MM.1S (cell line): ENCODE data around the gene KRT79.

ENCODE experiments used
- DNase-seq: peaks from one replicate; pipeline ENCODE4 v3.0.0-alpha.2; 2015
- H2AFZ ChIP-seq: fragments of 300-600 bp; sonication (generic); 2 replicates; pipeline ENCODE4 v1.6.0; 2016; ENCODE audit warnings: antibody characterized with exemption, low read length
- H3F3A ChIP-seq: fragments of 300-600 bp; sonication (generic); 2 replicates; pipeline ENCODE4 v1.6.1; 2016; ENCODE audit warnings: mild to moderate bottlenecking, antibody characterized with exemption, low read length, moderate library complexity, mixed read lengths; ENCODE audit not compliant: insufficient read depth
- H3K27ac ChIP-seq: fragments of 300-600 bp; sonication (generic); 2 replicates; pipeline ENCODE4 v1.5.1; 2016; ENCODE audit warnings: mild to moderate bottlenecking, low read length
- H3K27me3 ChIP-seq: fragments of 300-600 bp; sonication (generic); replicated peaks from 2 replicates; pipeline ENCODE4 v1.6.0; 2016; ENCODE audit warnings: low read length; ENCODE audit not compliant: insufficient read depth
- H3K36me3 ChIP-seq: fragments of 300-600 bp; sonication (generic); replicated peaks from 2 replicates; pipeline ENCODE4 v1.6.1; 2016; ENCODE audit warnings: mild to moderate bottlenecking, low read length, mixed read lengths; ENCODE audit not compliant: insufficient read depth
- H3K4me1 ChIP-seq: fragments of 300-600 bp; sonication (generic); 2 replicates; pipeline ENCODE4 v1.6.1; 2016; ENCODE audit warnings: low read length, mixed read lengths
- H3K4me2 ChIP-seq: fragments of 300-600 bp; sonication (generic); 2 replicates; pipeline ENCODE4 v1.6.0; 2016; ENCODE audit warnings: low read depth, low read length
- H3K4me3 ChIP-seq: fragments of 300-600 bp; sonication (generic); 2 replicates; pipeline ENCODE4 v1.5.1; 2016; ENCODE audit warnings: low read length, mixed read lengths
- H3K79me2 ChIP-seq: fragments of 300-600 bp; sonication (generic); 2 replicates; pipeline ENCODE4 v1.6.1; 2016; ENCODE audit warnings: mixed run types, low read length, mixed read lengths
- H3K9ac ChIP-seq: fragments of 300-600 bp; sonication (generic); 2 replicates; pipeline ENCODE4 v1.6.1; 2016; ENCODE audit warnings: low read length, mixed read lengths
- H3K9me2 ChIP-seq: fragments of 300-600 bp; sonication (generic); replicated peaks from 2 replicates; pipeline ENCODE4 v1.6.1; 2016; ENCODE audit warnings: mild to moderate bottlenecking, low read length, mixed read lengths; ENCODE audit not compliant: insufficient read depth
- H3K9me3 ChIP-seq: fragments of 300-600 bp; sonication (generic); replicated peaks from 2 replicates; pipeline ENCODE4 v1.6.1; 2016; ENCODE audit warnings: mild to moderate bottlenecking, low read length, mixed read lengths; ENCODE audit not compliant: insufficient read depth
- H4K20me1 ChIP-seq: fragments of 300-600 bp; sonication (generic); 2 replicates; pipeline ENCODE4 v1.6.1; 2016; ENCODE audit warnings: mild to moderate bottlenecking, low read length, moderate library complexity, mixed read lengths; ENCODE audit not compliant: insufficient read depth
- EZH2 ChIP-seq: fragments of 300-600 bp; sonication (generic); optimal IDR thresholded peaks from 2 replicates; pipeline ENCODE3; 2017; ENCODE audit warnings: low read depth, mild to moderate bottlenecking, antibody characterized with exemption, low read length, mixed read lengths
- EZH2phosphoT487 ChIP-seq: fragments of 300-600 bp; sonication (generic); IDR thresholded peaks from 2 replicates; pipeline ENCODE4 v1.6.1; 2018; ENCODE audit warnings: antibody characterized with exemption, low read length
- TF ChIP-seq, protein P1 (sequence below): fragments of 300-600 bp; sonication (generic); IDR thresholded peaks from 2 replicates; pipeline ENCODE4 v1.5.1; 2016; ENCODE audit warnings: antibody characterized with exemption, low read length, mixed read lengths

Gene KRT79

DNA sequence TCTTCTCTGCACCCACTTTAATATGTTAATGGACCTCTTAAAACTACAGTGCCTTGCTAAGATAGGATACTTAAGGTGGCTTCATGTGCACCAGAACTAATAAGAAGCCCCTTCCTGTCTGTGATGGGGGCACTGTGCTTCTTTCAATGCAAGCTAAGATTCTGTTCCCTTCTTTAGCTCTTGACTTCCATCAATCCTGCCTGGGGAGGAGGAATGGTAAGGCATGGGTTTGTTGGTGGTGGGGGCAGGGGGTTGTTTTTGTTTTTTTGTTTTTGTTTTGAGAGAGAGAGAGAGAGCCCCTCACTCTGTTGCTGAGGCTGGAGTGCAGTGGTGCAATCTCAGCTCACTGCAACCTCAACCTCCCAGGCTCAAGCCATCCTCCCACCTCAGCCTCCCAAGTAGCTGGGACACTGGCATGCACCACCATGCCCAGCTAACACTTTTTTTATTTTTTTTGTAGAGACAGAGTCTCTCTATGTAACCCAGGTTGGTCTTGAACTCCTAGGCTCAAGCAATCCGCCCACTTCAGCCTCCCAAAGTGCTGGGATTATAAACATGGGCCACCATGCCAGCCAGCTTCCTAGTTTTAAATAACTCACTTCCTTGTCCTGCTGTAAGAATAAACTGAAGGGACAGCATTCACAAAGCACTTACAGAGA, 33.7 kb downstream of the KRT79 start:
- Histone ChIP-seq H3K4me3 (no peak overlapping the region), H3K4me2 (no peak overlapping the region), H4K20me1 (no peaks in the 10 kb centered on the region), H3K9me2 (no peaks in the 10 kb centered on the region), H3K79me2 (no peaks in the 10 kb centered on the region), H3F3A (no peaks in the 10 kb centered on the region), H3K27me3 (peaks cover 52% of the 10 kb centered on the region), H3K9ac (no peak overlapping the region), H3K9me3 (no peaks in the 10 kb centered on the region), H3K36me3 (no peaks in the 10 kb centered on the region), H2AFZ (no peak overlapping the region), H3K27ac (no peak overlapping the region), H3K4me1 (no peaks in the 10 kb centered on the region)
- TF ChIP-seq EZH2phosphoT487: no peak
- no peak for TF ChIP-seq EZH2
- TF ChIP-seq, protein P1, sequence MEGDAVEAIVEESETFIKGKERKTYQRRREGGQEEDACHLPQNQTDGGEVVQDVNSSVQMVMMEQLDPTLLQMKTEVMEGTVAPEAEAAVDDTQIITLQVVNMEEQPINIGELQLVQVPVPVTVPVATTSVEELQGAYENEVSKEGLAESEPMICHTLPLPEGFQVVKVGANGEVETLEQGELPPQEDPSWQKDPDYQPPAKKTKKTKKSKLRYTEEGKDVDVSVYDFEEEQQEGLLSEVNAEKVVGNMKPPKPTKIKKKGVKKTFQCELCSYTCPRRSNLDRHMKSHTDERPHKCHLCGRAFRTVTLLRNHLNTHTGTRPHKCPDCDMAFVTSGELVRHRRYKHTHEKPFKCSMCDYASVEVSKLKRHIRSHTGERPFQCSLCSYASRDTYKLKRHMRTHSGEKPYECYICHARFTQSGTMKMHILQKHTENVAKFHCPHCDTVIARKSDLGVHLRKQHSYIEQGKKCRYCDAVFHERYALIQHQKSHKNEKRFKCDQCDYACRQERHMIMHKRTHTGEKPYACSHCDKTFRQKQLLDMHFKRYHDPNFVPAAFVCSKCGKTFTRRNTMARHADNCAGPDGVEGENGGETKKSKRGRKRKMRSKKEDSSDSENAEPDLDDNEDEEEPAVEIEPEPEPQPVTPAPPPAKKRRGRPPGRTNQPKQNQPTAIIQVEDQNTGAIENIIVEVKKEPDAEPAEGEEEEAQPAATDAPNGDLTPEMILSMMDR: no peak
- no peak for DNase-seq

DNA sequence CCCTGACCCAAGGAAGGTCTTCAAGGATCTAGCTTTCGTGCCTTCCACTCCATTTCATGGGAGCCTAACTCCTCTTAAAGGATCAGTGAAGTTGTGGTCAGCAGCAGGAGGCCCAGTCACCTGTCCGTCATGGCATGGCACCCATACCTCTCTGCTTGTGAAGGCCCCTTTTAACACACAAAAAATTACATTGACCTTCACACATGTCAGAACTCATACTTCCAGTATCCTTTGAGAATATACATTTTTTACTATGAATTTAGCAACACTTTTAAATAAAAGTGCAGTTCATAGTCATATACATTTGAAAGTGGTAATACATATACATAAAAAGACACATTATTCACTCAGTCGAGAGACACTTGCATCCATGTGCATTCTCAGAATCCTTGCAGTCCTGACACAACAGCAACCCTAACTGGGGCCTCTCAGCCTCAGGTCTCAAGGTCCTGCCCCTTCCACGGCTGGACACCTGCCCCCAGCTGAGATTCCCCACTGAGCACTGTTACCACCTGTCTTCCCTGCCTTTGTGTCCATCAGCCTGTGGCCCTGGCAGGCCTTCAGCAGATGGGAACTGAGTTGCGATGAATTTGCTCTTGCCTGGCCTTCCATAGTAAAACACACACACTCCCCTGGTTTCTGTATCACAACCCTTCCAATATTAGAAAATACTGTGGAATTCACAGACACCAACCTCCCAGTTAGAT, 34.5 kb downstream of the KRT79 start:
- TF ChIP-seq, protein P1: no peak
- TF ChIP-seq EZH2phosphoT487 (no peak), EZH2 (no peak)
- Histone ChIP-seq H3K4me2 (no peak overlapping the region), H3K79me2 (no peaks in the 10 kb centered on the region), H4K20me1 (no peaks in the 10 kb centered on the region), H3K9ac (no peak overlapping the region), H3F3A (no peaks in the 10 kb centered on the region), H2AFZ (no peak overlapping the region), H3K4me3 (no peak overlapping the region), H3K9me3 (no peaks in the 10 kb centered on the region), H3K4me1 (no peaks in the 10 kb centered on the region), H3K27me3 (peaks cover 55% of the 10 kb centered on the region), H3K36me3 (no peaks in the 10 kb centered on the region), H3K9me2 (no peaks in the 10 kb centered on the region), H3K27ac (no peak overlapping the region)
- no peak for DNase-seq

DNA sequence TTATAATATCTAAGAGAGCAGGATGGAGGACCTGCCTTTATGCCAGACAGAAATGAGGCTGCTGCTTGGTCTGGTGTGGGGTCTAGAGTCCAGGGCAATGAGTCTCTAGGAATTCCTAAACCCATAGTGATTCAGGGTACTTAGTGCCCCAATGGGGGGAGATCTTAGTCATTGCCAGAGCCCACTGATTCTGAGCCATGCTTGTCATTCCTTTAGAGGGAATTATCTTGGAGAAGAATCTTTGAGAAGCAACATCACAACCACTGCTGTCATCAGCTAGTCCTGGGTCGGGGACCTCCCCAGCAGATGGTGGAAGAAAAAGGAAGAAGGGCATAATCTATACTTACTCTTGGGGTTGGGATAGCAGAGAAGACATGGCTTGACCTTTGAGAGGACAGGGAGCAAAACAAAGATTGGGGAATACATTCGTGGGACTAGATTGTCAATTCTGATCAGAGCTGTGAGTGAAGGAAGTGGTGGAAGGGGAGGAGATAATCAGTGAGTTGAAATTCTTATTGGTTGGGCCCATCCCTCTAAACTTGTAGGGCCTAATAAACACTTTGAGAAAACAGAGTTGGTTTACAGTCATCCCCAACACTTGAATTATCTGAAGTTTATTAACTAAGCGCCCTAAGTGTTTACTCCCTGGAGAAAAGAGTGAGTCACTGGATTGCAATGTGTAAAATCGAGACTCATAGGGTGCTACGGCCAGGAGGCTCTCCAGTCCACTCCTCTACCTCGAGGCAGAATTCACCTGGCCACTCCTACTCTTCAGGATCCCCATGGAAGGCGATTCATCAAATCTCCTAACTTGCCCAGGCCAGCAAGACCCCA, 35.2 kb downstream of the KRT79 start:
- Histone ChIP-seq H3K9me2 (no peaks in the 10 kb centered on the region), H3K9ac (no peak overlapping the region), H3K4me2 (no peak overlapping the region), H4K20me1 (no peaks in the 10 kb centered on the region), H3K4me1 (no peaks in the 10 kb centered on the region), H3K79me2 (no peaks in the 10 kb centered on the region), H3K27ac (no peak overlapping the region), H3K4me3 (no peak overlapping the region), H3K9me3 (no peaks in the 10 kb centered on the region), H3K27me3 (peaks cover 60% of the 10 kb centered on the region), H3K36me3 (no peaks in the 10 kb centered on the region), H3F3A (no peaks in the 10 kb centered on the region), H2AFZ (no peak overlapping the region)
- TF ChIP-seq EZH2phosphoT487 (no peak), EZH2 (no peak)
- TF ChIP-seq, protein P1: no peak
- no peak for DNase-seq
